Activated CD4-positive, CD25-positive, alpha-beta regulatory T cell (primary cell): ENCODE measurements around the gene GYG2.
"Not testable (repeated sequence)": the region's sequence is repeated elsewhere in the genome, so short reads cannot be mapped to it uniquely, and the experiment has no call there.

ENCODE experiments used
- DNase-seq, 4 experiments: peaks; one replicate each; lab custom pipeline; 2025; lab: John Stamatoyannopoulos, UW

The GYG2 gene

GRCh38 chrX:2871831-2872230 is 43.1 kb downstream of the GYG2 start:
- no peak for DNase-seq

DNA sequence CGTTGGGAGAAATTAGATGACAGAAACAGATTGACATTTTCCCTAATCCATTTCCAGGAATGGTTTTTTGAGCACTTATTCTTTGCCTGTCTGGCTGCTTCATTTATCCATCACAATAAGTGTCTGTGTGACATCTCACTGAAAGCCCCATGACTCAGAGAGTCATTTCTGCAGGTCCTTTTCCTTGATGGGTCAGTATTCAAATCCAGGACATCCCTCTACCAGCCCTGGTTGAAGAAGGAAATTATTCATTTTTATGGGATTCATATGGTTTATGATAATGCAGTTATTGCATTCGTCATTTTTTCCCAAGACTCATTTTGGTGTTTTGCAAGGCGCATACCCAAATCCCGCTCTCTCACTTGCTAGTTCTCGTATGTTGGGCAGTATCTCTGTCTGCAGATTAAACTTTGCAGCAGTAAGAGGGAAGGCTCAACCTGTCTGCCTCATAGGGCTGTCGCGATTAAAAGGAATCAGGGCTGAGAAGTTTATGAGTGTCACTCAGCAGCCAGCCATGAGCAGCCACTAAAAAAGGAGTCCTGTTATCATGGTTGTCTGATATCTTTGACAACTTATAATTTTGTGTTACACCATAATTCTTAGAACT is 44.0 kb downstream of the GYG2 start:
- DNase-seq: no peak

- DNase-seq: no peak
Measured at GRCh38 chrX:2874222-2875135, 45.7 kb downstream of the GYG2 start.

GRCh38 chrX:2875136-2875481 is 46.4 kb downstream of the GYG2 start:
- no peak for DNase-seq

DNA sequence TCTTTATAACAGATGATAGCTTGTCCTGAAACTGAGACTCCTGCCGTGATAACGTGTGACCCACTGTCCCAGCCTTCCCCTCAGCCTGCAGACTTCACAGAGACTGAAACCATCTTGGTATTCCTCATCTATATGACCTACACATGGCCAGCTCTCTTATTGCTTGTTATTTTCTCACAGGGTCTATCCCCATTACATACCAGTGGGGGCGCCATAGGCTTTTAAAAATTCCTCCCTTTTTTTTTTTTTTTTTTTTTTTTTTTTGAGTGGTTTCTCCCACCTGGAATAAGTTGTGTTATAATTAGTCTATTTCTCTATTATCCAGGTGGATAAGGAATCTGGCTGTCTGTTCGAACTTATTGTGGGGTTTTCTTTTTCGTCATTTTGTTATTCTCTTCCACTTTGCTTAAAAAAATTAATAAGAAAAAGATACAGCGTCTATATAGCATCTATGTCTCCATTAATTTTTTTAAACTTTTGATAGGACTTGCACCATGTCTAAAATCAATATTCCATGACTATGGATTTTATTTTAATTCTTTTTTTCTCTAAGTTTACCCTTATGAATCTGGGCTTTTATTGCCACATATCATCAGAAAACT is 47.2 kb downstream of the GYG2 start:
- no peak for DNase-seq

DNA sequence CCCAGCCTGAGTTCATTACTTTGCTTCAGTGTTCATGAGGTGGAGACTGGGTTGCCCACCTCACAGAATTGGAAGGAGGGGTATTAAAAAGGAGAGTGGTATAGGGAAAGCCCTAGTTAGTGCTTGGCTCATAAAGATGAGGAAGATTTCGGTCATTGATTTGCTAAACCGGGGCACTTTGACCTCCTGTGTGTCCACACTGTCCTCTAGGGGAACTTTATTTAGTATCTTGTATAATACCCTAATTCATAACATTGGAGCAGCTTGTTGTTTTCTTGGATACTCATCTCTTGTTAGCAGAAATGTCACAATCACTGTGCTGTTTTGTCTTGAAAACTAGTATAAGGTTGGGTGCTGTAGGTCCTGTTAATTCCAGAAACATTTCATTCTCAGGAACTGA is 49.8 kb downstream of the GYG2 start:
- no peak for DNase-seq

GRCh38 chrX:2879670-2880069 is 50.9 kb downstream of the GYG2 start:
- DNase-seq: no peak

DNA sequence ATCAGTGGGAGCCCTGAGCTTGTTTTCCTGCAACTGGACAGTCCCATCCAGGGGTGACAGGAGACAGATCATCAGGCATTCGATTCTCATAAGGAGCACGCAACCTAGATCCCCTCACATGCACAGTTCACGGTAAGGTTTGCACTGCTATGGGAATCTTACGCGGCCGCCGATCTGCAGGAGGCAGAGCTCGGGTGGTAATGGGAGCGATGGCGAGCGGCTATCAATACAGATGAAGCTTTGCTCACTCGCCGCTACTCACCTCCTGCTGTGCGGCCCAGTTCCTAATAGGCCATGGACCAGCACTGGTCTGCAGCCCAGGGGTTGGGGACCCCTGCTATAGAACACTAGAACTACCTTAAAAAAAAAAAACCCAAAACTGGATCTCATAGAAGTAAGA is 55.0 kb downstream of the GYG2 start:
- no peak for DNase-seq

- no peak for DNase-seq
Measured at GRCh38 chrX:2888309-2888708, 59.6 kb downstream of the GYG2 start.

DNA sequence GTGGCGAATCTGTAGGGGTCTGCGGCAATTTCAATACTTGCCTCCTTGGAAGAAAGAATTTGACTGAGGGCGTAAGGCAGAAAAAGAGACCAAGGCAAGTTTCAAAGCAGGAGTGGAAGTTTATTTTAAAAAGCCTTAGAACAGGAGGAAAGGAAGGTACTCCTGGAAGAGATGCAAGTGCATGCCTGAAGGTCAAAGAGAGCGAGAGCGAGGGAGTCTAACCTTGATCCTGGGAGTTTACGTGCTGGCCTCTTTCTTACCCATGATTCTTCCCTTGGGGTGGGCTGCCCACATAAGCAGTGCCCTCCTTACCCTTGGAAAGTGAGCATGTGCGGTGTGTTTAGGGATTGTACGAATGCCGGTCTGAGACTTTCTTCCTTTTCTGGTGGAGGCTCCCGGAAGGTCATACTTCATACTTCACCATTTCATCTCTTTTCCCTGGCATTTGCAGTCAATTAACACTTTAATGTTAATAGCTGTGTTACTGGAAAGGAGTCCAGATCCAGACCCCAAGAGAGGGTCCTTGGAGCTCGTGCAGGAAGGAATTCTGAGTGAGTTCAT is 60.4 kb downstream of the GYG2 start:
- no peak for DNase-seq

DNA sequence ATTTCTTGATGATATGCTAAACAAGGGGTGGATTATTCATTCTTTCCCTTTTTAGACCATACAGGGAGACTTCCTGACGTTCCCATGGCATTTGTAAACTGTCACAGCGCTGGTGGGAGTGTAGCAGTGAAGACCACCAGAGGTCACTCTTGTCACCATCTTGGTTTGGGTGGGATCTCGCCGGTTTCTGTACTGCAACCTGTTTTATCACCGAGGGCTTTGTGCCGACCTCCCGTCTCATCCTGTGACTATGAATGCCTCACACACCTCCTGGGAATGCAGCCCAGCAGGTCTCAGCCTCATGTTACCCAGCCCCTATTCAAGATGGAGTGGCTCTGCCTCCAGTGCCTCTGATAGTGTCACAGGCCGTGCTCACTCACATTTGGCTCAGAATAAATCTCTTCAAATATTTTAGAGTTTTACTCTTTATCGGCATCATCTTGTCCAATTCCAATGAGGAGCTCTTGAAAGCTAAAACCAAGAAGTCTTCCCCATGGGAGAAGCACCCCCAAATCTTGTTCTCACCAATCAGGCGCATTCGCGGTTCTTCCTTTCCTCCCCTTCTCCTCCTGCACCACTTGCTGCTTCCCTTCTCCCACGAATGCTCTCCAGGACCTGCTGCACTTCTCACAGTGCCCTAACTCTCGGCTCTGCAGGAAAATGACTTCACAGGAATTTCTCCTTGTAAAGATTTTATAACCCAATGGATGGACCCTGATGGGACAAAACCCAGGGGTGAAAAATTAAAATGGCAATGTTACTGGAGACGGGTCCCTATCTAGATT is 61.2 kb downstream of the GYG2 start:
- DNase-seq: not testable (repeated sequence)

- DNase-seq: not testable (repeated sequence)
Measured at GRCh38 chrX:2890536-2891460, 62.1 kb downstream of the GYG2 start.

GRCh38 chrX:2892816-2893215 is 64.1 kb downstream of the GYG2 start:
- DNase-seq: no peak

- DNase-seq: no peak
Measured at GRCh38 chrX:2894885-2895292, 66.2 kb downstream of the GYG2 start.

DNA sequence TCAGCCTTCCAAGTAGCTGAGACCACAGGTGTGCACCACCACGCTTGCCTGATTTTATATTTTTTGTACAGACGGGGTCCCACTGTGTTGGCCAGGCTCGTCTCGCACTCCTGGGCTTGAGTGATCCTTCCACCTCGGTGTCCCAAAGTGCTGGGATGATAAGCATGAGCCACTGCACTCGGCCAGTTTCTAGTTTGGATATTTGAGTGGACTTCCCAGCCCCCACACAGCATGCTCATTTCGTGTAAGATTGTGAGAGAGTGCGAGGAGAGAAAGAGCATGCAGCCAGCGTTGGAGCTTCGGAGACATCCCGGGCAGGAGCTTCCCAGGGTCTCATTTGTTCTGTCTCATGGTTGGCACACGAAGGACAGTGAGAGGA is 68.6 kb downstream of the GYG2 start:
- DNase-seq: no peak

DNA sequence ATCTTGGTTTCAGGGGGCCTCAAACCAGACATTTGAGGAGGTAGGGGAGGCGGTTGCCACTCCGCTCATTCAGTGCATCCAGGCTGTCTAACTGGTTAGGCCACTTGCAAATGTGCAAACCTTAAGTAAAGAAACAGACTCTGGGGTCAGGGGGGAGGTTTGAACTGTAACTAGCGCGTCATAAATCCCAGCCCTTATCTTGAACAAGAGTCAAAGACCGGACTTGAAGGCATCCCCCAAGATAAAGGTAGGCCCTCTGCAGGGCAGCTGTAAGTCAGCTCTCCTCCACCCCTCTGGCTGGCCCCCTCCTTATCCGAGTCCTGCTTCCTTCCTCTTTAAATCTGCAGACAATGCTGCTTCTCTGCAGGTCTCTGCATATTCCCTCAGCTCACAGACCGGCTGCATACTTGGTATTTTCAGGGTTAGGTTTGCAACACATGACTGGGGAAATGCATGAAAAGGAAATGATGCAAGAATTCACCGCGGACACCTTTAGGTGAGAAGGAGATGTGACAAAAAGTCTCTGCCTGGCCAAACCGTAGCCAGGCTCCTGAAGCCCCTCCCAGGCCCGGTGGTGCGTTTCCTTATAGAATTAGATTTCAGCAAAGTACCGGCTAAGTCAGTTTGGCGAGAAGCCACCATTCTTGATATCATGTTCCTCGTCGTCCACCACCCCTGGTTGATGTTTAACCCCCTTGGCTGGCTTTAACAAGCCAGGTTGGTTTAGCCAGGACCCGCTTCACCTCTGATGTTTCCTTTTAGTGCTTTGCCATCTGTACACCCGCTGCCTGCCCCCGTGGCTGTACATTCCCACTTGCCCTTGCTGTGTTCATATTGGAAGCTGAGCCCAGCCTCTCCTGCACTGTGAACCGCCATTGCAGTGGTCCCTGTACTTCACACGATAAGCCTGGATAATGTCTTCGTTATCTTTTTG is 69.2 kb downstream of the GYG2 start:
- not testable (repeated sequence) for DNase-seq

DNA sequence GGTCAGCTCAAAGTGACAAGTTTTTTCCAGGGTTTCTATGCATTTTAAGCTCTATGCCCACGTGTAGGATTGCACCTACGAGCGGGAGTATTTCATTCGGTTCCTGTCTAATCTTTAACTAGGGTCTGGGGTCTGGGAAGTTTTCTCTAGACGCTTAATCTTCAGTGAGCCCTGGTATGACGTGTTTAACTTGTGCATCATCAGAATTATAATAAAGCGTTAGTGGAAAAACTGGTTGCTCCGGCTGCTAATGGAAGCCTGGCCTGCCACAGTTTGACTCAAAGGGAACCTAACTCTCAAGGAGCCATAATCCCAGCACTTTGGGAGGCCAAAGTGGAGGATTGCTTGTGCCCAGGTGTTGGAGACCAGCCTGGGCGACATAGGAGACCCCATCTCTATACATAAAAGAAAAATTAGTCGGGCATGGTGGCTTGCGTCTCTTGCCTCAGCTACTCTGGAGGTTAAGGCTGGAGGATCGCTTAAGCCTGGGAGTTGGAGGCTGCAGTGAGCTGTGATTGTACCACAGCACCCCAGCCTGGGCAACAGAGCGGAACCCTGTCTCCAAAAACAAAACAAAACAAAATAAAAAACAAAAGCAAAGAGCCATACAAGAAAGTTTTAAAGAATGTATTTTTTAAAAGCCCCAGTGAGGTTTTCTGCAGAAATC is 70.2 kb downstream of the GYG2 start:
- DNase-seq: no peak

- no peak for DNase-seq
Measured at GRCh38 chrX:2901367-2902036, 72.8 kb downstream of the GYG2 start.

DNA sequence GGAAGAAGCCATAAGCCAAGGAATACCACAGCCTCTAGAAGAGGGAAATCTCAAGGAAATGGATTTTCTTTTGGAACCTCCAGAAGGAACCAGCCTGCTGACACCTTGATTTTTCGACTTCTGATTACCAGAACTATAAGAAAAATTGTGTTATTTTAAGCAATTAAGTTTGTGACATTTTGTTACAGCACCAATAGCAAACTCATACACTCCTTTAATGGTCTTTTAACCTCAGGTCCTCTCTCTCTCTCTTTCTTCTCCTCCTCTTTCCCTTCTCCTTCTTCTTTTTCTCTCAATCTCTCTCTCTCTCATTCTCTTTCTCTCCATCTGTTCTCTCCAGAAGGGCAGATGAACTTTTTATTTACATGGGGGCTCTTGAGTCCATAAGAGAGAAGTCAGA is 74.1 kb downstream of the GYG2 start:
- DNase-seq: no peak
